ENCODE results near the gene AZGP1.
A peak's percentile ranks its signal among the peaks of the same experiment; 100 is the strongest.
"Not testable (repeated sequence)": the region's sequence is repeated elsewhere in the genome, so short reads cannot be mapped to it uniquely, and the experiment has no call there.

The AZGP1 gene

DNA sequence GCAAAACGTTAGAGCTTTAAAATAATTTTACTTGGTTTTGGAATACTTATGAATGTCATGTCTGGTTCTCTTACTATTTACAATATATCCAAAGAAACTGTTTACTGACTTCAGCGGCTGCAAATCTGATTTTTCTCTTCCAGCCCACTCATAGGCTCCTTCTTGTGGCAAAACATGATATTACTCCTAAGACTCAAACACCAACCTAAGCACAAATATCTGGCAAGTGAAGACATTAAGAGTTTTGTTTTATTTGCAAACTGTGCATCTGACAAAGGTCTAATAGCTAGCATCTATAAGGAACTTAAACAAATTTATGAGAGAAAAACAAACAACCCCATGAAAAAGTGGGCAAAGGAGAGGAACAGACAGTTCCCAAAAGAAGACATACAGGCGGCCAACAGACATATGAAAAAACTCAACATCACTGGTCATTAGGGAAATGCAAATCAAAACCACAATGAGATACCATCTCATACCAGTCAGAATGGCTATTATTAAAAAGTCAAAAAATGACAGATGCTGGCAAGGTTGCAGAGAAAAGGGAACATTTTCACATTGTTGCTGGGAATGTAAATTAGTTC, 26.1 kb downstream of the AZGP1 start:
- DNase-seq: peak; percentile 22

DNA sequence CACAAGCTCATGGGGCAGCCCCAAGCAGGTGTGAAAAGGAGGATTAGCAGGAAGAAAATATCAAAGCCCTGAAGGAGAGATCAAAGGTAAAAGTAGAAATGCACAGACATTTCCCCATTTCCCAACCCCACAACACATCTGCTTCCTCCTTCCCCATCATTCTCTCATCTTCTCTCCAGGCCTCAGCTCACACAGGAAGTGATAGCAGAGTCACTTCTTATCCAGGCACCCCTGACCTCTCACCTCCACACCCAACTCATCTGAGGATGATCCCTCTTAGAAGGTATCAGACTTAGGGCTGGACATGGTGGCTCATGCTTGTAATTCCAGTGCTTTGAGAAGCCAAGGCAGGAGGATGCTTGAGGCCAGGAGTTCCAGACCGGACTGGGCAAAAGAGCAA, 28.2 kb downstream of the AZGP1 start:
- no peak for DNase-seq

DNA sequence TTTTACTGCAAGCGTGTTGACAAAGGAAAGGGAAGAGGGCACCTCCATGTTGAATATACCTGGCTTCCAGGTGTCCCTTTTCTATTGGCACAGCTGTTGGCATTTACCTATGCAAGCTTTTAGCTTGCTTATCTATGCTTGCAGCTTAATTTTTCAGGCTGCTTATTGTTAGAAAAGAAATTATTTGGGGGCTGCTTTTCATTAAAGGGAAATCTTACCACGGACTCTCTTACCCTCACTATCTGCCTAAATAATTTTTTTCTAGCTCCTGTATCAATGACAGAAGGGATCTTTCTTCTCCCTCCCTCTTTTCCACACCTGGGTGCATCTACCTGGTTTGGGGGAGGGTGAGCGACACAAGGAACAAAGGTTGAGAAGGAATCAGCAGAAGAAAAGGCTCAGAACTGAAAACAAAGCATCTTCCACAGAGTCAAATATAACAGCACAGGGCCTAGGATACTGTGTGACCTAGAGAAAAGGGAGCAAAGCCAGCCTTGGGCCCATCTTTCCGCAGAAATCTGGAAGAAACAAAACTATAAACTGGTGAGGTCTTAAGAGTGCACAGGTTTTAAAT, 31.2 kb downstream of the AZGP1 start:
- no peak for DNase-seq

DNA sequence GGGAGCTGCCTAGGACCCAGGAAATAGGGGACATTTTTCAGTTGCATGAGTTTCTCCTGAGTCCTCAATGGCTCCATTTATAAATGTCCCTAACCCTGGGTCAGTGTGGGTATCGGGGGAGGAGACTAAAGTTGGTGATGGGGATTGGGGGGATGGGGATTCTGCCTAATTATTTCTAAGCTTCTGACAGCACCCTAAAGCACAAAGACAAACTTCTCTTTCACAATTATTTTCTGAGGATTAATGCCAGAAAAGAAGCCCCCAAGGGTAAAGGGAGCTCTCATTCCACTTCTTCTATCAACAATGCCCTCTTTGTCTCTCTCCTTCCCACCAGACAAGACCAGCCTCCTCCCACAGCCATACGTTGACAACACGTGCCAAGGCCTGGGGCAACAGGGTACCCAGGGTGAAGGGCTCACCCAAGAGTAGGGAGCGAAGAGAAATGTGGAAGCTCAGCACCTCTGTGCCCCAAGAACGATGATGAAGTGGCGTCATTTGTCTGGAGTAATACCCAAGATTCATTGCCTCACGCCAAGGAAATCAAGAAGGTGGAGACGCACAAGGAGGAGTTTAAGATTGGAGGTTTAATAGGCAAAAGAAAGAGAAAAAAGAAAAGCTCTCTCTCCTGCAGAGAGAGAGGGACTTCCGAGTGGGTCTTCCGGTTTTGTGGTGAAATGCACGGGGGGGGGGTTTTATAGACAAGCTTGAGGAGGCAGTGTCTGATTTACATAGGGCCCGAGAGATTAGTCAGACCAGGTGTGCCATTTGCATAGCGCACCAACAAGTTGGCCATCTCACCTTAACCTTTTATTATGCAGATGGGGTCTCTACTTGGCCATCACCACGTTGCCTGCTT, 32.0 kb downstream of the AZGP1 start:
- DNase-seq: no peak

DNA sequence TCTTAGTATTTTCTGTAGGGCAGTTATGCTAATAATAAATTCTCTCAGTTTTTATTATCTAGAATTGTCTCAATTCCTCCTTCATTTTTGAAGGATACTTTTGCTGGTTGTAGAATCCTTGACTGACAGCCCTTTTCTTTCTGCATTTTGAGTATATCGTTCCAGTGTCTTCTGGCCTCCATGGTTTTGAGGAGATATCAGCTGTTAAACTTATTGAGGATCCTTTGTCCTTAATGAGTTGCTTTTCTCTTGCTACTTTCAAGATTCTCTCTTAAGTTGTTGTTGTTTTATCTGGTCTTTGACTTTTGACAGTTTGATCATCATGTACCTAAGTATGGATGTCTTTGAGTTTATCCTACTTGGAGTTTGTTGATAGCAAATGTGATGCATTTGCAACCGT, 37.5 kb downstream of the AZGP1 start:
- DNase-seq: no peak

DNA sequence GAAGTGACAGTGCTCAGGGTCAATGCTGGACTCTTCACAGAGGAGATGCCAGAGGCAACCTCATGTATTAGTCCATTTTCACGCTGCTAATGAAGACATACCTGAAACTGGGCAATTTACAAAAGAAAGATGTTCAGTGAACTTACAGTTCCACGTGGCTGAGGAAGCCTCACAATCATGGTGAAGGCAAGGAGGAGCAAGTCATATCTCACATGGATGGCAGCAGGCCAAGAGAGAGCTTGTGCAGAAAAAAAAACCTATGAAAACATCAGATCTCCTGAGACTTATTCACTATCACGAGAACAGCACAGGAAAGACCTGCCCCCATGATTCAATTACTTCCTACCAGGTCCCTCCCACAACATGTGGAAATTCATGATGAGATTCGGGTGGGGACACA, 40.8 kb downstream of the AZGP1 start:
- not testable (repeated sequence) for DNase-seq

DNA sequence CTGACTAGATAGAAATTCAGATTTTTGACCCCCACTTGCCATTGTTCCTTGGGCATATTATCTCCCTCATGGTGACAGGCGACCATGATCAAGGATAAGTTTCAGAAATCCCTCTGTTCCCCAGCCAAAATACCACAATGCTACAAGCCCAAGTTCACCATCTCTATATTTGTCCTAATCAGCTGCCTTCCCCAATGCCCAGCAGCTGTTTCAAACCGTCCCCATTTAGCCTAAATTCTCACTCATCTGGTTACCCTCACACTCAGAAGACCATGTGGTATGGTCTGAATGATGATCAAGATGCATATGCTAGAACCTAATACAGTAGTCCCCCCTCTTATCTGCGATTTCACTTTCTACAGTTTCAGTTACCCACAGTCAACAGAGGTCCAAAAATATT, 45.5 kb downstream of the AZGP1 start:
- DNase-seq: no peak

DNA sequence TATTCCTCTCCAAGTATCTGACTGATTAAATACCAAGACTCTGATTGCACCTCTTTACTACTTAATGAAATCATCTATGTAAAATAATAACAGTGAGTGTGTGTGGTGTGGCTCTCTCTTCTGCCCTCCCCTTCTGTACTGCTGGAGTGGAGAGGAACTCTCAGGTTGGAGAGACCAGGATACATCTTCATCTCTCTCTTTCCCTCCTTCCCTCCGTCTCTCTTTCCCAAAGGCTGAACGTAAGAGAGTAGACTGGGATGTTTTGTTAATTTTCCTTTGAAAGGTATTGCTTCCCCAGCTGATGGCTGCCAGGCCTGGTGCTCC, 46.1 kb downstream of the AZGP1 start:
- no peak for DNase-seq

DNA sequence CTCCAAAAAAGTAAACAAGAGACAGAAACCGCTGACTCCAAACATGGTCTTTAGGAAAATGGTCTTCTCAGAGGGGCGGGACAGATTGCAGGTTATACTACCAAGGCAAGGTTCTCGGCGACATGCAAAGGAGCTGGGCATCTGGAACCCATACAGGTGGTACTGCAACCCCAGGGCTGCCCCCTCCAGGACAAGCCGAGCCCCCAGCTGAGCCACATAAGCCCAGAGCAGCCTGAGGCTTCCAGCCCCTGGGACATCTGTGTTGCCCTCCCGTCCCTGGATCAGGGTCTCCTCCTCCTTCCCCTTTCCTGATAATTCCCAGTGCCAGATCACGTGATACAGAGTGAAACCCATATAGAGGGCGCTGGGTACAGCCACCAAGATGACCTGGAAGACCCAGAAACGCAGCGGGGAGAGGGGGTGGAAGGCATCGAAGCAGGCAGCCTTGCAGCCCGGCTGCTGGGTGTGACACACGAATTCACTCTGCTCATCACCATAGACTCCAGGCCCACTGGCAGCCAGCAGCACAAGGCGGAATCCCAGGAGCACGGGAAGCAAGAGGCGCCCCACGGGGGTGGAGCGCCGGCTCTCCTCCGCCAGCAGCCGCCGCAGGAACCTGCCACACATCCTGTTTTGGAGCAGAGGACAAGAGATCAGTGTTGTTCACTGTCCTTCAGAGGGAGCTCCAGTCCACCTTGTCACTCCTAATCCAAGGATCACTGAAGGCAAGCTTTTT, 46.7 kb downstream of the AZGP1 start, which contains the start of gene GJC3:
Gene GJC3 (minus strand): TSS at position 627 of the 736 bp plus-strand sequence. CDS start 0 bp downstream, at position 627.
- peak; percentile 49 for DNase-seq

DNA sequence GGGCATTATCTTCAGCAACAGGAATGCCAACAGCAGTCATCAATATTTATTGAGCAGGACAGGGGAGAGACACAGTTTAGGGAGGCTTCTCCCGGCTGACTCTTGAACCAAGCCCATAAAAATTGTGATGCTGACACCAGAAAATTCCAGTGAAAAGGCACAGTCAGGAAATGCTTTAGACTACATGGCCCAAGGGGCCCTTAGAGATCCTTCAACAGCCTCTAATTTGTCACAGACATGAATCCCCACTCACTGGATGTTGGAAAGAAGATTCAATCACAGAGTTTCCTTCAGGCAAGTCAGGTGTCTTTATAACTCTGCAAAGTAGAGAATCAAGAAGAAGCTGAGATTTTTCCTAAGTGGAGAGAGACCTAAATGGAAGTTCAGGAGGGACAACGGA, 47.6 kb downstream of the AZGP1 start:
- no peak for DNase-seq

DNA sequence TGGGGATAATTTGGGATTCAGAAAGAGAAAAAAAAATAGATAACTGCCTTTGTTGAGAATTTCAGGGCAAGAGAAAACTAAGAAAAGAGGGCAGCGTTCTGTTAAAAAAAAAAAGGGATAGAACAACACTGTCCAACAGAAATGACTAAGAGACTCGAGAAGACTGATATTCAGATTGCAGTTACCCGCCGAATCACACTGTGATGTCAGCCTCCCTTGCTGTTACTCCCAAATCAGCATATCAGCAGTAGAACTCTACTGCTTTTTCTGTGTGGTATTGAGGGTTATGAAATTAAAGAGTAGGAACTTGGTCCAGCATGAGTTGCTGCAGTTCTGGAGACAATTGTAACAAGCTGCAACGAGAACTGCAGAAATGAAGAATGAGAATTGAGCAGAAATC, 48.3 kb downstream of the AZGP1 start:
- no peak for DNase-seq

DNA sequence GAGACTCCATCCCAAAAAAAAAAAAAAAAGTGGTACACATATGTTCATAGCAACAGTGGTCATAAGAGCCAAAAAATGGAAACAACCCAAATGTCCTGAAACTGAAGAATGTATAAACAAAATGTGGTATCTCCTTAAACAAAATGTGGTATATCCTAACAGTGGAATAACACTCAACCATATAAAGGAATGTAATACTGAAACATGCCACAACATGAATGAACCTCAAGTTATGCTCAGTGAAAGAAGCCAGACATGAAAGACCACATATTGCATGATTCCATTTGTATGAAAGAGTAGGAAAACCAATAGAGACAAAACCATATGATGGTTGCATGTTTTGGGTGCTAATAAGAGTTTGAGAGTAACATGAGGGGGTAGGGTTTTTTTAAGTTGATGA, 49.5 kb downstream of the AZGP1 start:
- no peak for DNase-seq

DNA sequence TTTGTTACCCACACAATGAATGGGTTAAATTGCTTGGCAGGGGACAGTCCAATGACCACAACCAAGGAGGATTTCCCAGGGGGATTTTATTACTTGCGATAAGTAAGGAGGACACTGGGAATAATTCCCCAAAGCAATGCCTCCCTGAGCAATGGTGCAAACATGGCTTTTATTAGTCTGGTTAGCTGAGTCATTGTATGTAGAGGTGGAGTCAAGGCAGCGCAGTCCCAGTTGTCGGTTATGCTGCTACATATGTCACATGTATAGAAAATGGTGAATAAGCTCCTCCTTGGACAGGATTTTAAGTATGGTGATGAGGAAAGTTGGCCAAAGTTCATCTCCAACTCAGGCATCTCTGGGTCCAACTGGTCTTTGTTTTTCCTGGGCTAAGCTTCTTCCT, 52.6 kb downstream of the AZGP1 start:
- no peak for DNase-seq

DNA sequence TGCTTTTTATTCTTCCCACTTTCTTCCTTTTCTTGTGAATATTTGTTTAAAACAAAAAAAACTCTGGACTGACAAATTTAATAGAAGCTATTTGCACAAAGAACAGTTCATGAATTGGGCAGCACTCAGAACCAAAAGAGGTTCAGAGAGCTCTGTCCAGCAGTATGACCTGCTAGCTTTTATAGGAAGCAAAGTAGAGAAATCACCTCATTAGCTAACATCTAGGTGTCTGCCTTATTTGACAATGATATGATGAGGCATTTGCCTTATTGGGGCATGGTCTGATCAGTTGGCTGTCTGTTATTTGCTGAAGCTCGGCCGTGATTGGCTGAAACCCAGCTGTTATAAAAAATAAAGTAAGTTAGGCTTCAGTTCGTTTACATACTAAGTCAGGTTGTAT, 55.7 kb downstream of the AZGP1 start:
- DNase-seq: no peak

DNA sequence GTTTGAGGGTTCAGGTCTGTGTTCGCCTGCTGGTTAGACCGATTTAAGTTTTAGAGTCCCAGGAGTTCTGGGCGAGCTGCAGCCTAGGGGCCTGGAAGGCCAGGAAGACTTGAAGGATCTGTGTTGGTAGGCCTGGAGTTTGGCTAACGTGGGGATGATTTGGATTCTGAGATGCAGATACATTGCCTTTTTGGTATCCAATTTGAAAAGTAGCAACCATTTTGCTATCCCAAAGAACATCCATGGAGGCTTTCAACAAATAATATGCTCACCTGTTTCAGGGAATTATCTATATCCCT, 56.1 kb downstream of the AZGP1 start:
- no peak for DNase-seq

DNA sequence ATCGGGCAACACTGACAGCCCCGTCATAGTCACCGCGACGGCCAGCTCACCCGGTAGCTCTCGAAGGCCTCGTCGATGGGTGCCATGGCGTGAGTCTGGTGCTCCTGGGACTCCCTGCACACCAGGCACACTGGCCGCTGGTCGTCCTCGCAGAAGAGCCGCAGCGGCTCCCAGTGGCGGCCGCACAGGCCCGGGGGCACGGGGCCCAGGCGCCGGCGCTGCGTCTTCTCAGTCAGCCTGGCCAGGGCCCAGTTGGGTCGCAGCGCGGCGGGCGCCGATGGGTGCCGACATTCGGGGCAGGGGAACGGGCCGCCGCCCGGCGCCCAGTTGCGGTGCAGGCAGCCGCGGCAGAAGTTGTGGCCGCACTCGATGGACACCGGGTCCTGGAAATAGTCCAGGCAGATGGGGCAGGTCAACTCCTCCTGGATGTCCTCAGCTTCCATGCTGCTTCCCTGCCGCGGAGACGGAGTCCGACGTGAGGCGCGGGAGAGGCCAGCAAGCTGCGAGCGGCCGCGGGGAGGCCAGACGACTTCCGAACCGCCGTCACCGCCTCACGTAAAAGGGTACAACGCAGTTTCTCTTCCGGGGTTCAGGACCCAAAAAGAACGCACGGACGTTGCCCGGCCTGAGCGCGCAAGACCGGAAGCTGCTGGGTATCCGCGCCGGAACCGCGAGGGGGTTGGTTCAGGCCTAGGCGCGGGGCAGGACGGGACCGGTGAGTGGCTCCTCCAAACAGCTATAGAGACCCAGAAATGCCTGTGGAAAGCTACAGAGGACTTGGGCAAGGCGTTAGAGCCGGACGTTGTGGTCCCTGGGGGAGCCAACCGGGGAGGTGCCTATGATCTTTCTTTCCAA, 56.6 kb downstream of the AZGP1 start, which contains the start of gene TRIM4:
Gene TRIM4 (minus strand): TSS at position 572 of the 855 bp plus-strand sequence. CDS start 129 bp downstream, at position 443.
- peak; percentile 91 for DNase-seq
